Measurements from ENCODE around the gene NMNAT1.
"Not testable (repeated sequence)": the region's sequence is repeated elsewhere in the genome, so short reads cannot be mapped to it uniquely, and the experiment has no call there.

The NMNAT1 gene

DNA sequence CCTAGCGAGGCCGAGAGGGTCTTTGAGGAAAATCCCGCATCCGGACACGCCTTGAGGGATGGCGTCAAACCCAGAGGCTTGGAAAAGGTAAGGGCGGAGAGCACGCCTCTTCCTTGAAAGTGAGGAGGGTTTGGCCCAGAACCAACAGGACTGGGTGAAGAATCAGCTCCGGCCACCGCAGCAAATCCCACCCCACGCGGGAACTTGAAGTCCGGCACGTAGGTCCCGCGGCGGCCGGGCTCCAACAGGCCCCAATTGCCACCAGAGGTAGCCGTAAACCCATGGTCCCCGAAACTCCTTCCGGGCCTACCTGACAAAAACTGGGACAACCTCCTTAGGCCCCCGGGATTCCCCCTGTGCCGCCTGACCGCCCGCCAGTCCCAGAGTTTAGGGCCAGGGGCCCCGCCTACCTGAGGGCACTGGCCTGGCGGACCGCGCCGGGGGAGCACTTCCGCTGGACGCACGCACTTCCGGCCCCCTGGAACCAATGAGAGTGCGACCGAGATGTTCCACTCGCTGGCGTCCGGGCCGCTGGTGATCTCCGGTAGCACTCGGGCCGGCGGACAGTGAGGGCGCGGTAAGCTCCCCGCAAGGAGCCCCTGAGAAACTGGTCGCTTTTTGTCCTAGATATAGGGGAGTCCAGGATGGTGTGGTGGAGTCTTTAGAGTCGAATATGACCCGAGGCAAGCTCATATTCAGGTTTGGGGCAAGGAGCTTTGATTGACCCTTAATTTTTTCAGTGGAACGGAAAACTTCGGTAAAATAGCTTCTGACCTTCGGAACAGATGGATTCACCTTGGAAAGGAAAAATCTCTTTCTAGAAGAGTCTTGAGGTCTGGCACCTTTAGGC is at the start of gene NMNAT1, which contains the start of gene LZIC:
Gene NMNAT1 (plus strand): TSS at position 537 of the 850 bp plus-strand sequence. CDS start 28,599 bp downstream, outside the sequence.
Gene LZIC (minus strand): TSS at position 453 of the 850 bp plus-strand sequence. CDS start 6,772 bp downstream, outside the sequence.
- peak; percentile 87 for DNase-seq (ENCODE audit: low read depth)

- no peak for DNase-seq (ENCODE audit: low read depth)
Observed at GRCh38 chr1:9894115-9894514, 49.2 kb upstream of the NMNAT1 start.

- no peak for DNase-seq (ENCODE audit: low read depth)
Observed at GRCh38 chr1:9900142-9901043, 42.9 kb upstream of the NMNAT1 start.

- DNase-seq (ENCODE audit: low read depth), result no peak
Observed at GRCh38 chr1:9901148-9902059, 41.9 kb upstream of the NMNAT1 start.

DNA sequence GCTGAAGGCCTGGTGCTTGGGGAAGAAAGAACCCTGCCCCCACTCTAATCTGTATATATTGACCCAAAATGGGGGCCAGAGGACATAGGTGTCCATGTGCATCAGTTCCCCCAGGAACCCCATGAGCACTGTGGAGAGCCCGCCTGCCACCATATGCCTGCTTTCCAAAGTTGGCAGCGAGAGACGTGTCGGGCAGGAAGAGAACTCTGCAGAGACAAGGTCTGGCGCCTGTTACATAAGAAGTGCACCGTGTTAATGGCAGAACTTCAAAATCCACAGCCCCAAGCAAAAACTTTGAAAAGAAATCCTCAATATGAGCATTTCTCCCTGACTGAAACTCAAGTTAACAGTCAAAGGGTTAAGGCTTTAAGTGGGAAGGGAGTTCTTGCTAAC is 41.2 kb upstream of the NMNAT1 start:
- DNase-seq (ENCODE audit: low read depth), result no peak

GRCh38 chr1:9903801-9904527 is 39.3 kb upstream of the NMNAT1 start:
- no peak for DNase-seq (ENCODE audit: low read depth)

DNA sequence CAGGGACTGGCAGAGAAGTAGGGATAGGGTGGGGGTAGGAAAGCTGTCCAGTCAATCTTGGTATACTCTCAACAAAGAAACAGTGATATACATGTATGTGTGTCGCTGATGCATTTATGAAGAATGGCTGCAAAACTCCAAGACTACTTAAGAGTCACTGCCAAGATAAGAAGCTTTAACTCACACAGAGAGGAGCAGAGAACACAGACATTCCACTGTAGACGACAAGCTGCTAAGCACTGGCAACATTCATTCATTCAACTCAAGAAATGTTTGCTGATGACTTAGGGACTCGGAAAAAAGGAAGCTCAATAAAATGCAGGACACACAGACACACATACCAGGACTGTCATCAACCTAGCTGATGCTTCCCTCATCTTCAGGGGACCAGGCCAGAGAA is 38.7 kb upstream of the NMNAT1 start:
- DNase-seq (ENCODE audit: low read depth), result no peak

DNA sequence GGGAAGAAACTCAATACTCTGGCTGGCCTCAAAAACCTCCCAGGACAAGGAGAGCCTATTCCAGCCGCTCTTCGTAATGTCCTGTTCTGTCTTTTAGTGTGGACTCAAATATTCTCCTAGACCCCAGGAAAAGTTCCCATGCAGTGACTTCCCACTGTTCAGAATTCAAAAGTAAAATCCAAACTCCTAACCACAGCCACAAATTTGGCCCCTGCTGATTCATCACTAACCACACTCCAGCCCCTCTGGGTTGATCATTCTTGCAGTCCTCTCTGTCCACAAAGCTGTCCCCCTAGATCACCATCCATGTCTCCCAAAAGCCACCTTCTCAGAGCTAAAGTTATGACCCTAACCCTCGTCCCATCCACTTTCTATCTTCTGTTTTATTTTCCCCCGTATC is 38.3 kb upstream of the NMNAT1 start:
- DNase-seq (ENCODE audit: low read depth), result no peak

DNA sequence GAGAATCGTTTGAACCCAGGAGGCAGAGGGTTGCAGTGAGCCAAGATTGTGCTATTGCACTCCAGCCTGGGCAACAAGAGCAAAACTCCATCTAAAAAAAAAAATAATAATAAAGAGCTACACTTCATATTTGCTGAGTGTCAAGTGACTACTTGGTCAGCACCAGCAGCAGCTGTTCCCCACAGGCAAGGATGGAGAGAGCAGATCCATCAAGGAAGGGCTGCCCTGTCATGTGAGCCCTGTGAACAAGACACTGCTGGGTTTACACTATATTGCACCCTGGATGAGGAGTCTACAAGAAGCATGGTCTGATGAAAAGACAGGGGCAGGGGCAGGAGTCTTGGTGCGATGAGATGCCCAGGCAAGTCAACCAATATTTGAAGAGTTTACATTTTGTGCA is 36.8 kb upstream of the NMNAT1 start:
- DNase-seq (ENCODE audit: low read depth), result no peak

DNA sequence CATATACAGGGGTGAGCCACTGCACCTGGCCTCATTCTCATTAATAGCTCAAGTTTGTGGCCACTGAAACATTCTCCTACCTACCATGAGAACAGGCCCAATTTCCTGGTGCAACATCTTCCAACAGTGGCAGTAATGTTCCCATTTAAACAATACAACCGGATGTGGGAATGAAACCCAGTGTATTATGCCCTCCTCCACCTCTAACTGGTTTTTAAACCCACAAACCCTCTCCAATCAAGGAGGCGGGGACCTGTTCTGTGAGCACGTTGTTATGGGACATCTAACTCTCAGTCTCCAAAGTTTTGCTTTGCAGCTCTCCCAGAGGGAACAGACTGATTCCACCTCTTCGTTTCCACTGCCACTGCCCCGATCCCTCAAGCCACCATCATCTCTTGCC is 35.8 kb upstream of the NMNAT1 start:
- DNase-seq (ENCODE audit: low read depth), result no peak

DNA sequence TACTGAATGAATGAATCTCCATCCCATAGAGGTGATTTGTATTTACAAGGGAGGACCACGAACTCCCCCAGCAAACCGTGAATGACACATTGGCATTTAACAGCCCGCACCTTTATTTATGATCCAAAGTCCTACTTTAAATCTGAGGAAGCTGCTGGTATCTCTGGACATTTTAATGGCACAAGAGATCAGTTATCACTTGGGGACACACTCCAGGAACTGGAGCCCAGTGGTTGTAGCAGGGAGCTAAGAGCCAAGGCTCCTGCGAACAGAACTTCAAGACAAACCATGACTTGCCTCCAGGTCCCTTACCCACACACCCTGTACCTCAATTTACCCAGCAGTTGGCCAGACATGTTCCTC is 34.4 kb upstream of the NMNAT1 start:
- DNase-seq (ENCODE audit: low read depth), result no peak

DNA sequence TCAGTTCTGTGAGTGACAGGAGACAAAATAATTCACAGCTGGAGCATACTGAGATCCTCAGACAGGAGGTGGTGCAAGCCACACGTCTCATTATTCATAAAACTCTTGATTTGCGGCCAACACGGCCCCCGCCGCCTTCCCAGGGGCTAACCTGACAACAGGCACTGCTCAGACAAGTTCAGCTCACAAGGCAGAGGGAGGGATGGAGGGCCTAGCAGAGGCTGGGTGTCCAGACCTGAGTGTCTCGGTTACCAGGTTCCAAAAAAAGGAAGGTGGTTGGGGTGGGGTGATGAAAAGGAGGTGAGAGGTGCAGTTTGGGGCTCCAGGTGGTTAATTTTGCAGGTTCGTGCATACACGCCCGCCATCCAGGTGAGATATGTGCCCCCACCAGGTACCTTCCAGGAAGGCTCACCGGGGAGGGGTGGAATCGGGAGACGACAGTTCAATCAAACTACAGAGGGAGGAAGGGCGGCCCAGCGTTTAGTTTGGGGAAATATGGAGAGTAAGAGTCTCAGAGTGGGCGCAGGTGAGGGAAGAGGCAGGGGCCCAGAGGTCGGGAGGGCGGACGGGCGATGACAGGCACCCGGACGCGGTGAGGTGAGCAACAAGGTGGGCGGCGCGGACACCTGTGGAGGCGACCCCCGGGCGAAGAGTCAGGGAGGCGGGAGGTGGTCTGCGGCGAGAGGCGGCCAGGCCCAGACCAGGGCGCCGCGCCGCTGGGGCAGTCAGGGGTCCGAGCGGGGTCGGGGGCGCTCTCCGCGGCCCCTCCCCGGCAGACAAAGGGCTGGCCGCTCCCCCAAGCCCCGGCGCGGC is 33.8 kb upstream of the NMNAT1 start:
- DNase-seq (ENCODE audit: low read depth), result no peak

- no peak for DNase-seq (ENCODE audit: low read depth)
Observed at GRCh38 chr1:9910076-9910422, 33.2 kb upstream of the NMNAT1 start, which contains the start of gene CTNNBIP1. CTNNBIP1 (minus strand) TSS chr1:9910269; CDS start chr1:9872064, 38,205 bp downstream.

- peak; percentile 97 for DNase-seq (ENCODE audit: low read depth)
Observed at GRCh38 chr1:9910423-9911178, 32.7 kb upstream of the NMNAT1 start.

- no peak for DNase-seq (ENCODE audit: low read depth)
Observed at GRCh38 chr1:9912264-9912936, 30.9 kb upstream of the NMNAT1 start.

- no peak for DNase-seq (ENCODE audit: low read depth)
Observed at GRCh38 chr1:9914610-9914937, 28.7 kb upstream of the NMNAT1 start.

DNA sequence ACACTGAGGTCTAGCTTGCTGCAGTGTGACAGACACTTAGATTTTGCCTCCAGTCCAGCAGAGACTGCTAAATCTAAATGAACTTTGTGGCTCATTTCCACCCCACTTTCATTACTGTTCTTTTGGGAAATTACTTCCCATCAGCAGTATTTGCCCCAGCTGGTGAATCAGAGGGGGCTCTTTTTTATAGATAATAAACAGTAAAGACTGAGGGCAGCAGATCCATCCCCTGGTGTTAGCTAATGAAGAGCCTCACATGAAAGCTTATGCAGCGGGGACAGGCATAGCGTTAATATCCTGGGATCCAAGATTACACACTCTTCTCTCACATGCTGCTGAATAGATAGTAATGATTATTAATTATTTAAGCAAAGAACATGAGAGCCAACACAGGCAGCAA is 26.8 kb upstream of the NMNAT1 start:
- DNase-seq (ENCODE audit: low read depth), result no peak

DNA sequence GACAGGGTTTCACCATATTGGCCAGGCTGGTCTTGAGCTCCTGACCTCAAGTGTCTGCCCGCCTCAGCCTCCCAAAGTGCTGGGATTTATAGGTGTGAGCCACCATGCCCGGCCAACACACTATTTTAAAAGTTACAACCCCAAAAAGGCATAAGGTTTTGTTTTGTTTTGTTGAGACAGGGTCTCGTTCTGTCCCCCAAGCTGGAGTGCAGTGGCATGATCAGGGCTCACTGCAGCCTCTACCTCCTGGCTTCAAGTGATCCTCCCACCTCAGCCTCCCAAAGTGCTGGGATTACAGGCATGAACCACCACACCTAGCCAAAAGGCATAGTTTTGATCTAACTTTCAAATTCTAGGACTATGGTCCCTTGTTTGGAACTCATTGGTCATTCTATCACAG is 25.8 kb upstream of the NMNAT1 start:
- not testable (repeated sequence) for DNase-seq (ENCODE audit: low read depth)

GRCh38 chr1:9917901-9918300 is 25.4 kb upstream of the NMNAT1 start:
- no peak for DNase-seq (ENCODE audit: low read depth)

Data from GM04504 (cell line).